HL-60/S4 treated with phorbol 12-myristate 13-acetate at 8.2 ng/mL for 4 days and 3 days (cell line): ENCODE results near the gene RAB31.

Source experiments
- in situ Hi-C: fragments of 300-500 bp; cut with MboI; formaldehyde crosslinking; loops from 2 replicates; pipeline ENCODE4 v1.15.0; 2022; ENCODE audit warnings: low sequenced_read_pairs

Gene RAB31

DNA sequence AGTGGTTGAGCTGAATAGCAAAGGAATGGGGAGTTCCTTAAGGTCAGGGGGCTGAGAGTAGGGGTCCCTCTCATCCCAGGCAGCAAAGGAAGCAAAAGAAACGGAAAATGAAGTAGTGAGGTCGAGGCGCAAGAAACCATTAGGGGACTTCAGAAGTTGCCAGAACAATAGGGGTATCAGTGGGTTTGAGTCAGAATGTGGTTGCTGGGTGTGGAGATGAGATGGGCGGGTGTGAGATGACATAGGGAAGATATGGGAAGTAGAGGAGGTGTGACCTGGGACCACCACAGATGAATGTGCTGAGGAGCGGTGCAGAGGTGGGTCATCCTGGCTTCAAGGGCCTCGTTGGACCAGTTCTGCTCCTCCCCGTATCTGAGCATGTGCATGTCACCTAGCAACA lies 192.6 kb downstream of the RAB31 start:
- in situ Hi-C loops: loop anchor here (25.0 kb wide), 1 partner anchor 88 kb away; no protein-coding TSS in a partner anchor

GRCh38 chr18:9901377-9901776 lies 193.3 kb downstream of the RAB31 start:
- in situ Hi-C loops: loop anchor here (25.0 kb wide), 1 partner anchor 89 kb away; no protein-coding TSS in a partner anchor

DNA sequence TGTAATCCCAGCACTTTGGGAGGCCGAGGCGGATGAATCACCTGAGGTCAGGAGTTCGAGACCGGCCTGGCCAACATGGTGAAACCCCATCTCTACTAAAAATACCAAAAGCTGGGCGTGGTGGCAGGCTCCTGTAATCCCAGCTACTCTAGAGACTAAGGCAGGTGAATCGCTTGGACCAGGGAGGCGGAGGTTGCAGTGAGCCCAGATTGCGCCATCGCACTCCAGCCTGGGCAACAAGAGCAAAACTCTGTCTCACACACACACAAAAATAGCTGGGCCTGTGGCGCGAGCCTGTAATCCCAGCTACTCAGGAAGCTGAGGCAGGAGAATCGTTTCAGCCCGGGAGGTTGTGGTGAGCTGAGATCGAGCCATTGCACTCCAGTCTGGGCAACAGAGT lies 194.2 kb downstream of the RAB31 start:
- in situ Hi-C loops: loop anchor here (25.0 kb wide), 1 partner anchor 90 kb away; no protein-coding TSS in a partner anchor

- in situ Hi-C loops: loop anchor here (25.0 kb wide), 1 partner anchor 91 kb away; no protein-coding TSS in a partner anchor
Observed at GRCh38 chr18:9902832-9903231, 194.7 kb downstream of the RAB31 start.

DNA sequence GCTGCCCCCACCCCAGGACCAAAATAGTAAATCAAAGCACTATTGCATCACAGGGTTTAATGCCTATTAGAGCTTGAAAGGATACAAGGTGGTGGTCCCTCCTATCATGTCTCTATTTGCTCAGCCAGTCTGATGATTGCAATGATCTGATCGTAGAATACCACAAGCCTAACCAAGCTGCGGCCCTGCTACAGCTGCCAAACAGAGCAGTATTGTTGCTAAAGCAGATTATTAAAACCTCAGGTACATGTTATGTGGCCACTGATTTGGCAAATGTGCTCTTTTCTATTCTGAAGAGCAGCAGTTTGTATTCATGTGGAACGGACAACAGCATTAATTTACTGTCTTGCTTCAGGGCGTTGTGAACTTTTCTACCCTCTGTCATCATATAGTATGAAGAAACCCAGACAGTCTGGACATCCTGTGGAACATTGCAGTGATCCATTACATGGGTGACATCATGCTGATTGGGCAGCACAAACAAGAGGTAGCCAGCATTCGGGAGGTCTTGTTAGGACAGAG lies 197.4 kb downstream of the RAB31 start:
- in situ Hi-C loops: loop anchor here (25.0 kb wide), 1 partner anchor 93 kb away; no protein-coding TSS in a partner anchor

GRCh38 chr18:9906481-9906880 lies 198.4 kb downstream of the RAB31 start:
- in situ Hi-C loops: loop anchor here (25.0 kb wide), 1 partner anchor 94 kb away; no protein-coding TSS in a partner anchor

DNA sequence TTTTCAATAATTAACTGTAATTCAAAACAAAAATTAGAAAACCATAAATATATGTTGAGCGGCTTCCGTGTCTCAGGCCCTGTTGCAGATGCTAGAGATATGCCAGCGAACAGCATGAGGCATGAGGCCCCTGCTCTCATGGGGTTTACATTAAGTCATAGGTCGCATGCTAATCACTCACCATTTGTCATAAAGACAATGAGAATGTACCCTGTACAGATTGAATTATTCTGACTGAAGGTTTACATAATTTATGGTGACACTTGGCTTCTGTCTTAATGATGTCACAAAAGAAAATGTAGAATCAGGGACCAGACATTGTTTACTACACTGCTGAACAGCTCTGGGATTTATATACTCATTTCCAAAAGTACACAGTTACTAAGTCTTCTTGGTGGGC lies 199.8 kb downstream of the RAB31 start:
- in situ Hi-C loops: loop anchor here (25.0 kb wide), 1 partner anchor 96 kb away; no protein-coding TSS in a partner anchor

- in situ Hi-C loops: loop anchor here (25.0 kb wide), 1 partner anchor 98 kb away; no protein-coding TSS in a partner anchor
Observed at GRCh38 chr18:9910071-9910470, 202.0 kb downstream of the RAB31 start.

DNA sequence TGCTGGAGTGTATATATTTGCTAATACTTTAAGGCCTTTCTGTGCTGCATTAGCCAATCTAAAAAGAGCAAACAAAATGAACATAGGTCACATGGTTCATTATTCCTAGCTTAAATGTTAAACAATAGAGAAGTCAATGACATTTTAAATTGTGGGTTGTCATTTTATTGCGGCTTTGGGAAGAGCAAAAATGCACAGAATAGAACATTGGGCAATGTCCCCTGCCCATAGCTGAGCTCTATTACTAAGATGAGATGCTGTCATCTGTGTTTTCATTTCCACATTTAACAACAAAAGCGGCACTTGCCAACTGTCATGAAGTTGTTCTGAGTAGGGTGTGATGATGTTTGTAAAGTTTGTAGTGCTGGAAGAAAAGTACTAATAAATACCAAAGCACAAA lies 202.6 kb downstream of the RAB31 start:
- in situ Hi-C loops: loop anchor here (25.0 kb wide), 1 partner anchor 98 kb away; no protein-coding TSS in a partner anchor

GRCh38 chr18:9911226-9911625 lies 203.1 kb downstream of the RAB31 start:
- in situ Hi-C loops: loop anchor here (25.0 kb wide), 1 partner anchor 99 kb away; no protein-coding TSS in a partner anchor
